RPMI8226 (cell line): ENCODE results near the gene USPL1.

Experiments used
- DNase-seq: peaks from one replicate; pipeline ENCODE4 v3.0.0-alpha.2; 2015

USPL1 gene

DNA sequence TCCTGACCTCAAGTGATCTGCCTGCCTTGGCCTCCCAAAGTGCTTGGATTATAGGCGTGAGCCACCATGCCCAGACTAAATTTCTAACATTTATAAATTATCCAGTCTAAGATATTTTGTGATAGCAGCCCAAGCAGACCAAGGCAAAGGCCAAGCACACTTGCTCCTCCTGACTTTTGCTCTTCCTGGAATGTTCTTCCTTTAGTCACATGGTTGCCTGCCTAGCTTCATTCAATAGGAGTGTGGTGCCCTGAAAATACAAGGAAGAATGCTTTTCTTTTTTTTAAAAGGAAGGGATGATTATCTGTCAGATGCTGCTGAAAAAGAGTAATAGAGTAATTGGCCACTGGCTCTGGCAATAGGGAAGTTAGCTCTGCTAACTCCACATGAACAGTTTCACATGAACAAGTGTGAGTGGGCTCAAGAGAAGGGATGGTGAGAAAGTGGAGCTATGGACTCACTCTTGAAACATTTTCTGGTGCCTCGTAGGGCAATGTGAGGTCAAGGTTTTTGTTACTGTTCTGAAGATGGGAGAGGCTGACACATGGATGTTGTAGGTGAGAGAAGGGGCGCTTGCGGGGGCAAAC is 47.1 kb downstream of the USPL1 start:
- no peak for DNase-seq

DNA sequence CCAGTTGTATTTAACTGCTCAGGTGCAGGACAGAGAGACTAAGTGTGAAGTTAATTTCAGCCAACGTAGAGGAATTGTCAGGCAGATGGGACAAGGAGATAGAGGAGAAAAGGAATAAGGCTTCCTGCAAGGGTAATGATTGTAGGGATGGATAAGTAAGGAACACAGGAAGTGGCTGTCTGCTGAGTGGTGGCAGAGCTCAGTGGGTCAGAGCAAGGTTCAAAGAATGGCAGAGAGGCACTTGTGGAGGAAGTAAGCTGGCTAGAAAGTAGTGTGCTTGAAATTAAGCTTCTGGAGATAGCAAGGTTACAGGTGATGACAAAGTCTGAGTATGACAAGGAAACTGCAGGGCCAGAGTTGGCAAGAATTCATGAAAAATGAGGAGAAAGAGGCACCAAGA is 47.9 kb downstream of the USPL1 start:
- no peak for DNase-seq

DNA sequence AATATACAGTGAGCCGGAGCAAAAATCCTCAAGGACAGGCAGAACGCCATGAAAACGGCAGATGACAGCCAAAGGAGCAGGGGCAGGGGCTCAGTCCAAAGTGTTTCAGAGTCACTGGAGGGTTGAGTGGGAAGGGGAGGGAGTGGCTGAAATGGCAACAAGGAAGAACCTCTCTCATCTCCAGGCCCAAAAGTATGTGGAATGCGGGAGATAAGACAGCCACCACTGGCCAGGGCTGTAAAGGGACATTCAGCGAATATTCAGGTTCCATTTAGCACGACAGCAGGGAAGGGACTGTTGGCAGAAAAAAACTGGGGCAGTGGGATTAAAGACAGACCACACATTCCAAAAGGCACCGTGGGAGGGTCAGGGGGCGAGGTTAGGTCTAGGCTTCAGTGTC is 48.4 kb downstream of the USPL1 start:
- DNase-seq: no peak

DNA sequence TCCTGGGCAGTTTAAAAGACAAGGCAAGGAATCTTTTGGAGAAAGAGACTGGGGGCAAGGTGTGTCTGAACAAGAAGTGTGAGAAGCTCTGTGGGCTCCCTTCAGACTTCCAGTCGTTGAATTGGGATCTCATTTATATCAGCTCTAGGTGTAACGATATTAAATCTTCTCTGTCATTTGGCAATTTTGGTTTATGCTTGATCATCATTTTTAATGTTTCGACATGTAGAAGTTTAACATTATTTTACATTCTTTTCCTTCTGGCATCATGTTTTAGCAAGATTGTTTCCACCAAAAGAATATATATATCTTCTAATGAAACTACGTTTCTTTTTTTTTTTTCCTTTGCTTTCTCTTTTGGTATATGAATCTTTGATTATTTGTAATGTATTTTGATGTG is 49.3 kb downstream of the USPL1 start:
- no peak for DNase-seq

DNA sequence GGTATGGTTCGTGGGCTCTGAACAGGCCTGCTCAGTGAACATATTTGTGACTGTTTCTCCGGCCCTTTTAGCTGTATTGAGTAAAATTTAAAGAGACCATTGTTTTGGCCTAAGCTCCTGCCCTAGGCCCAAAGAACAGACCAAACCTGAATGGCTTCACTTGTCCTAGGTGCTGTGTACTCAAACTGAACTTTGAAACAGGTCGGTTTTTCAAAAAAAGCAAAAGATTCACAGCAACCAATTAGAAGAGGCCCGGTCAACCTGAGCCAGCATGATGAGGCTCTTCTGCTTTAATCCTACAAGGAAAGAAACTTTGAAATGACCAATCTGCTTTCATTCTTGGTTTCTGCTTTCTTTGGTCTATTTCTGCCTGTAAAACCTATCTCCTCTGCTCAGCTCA is 50.6 kb downstream of the USPL1 start:
- no peak for DNase-seq

DNA sequence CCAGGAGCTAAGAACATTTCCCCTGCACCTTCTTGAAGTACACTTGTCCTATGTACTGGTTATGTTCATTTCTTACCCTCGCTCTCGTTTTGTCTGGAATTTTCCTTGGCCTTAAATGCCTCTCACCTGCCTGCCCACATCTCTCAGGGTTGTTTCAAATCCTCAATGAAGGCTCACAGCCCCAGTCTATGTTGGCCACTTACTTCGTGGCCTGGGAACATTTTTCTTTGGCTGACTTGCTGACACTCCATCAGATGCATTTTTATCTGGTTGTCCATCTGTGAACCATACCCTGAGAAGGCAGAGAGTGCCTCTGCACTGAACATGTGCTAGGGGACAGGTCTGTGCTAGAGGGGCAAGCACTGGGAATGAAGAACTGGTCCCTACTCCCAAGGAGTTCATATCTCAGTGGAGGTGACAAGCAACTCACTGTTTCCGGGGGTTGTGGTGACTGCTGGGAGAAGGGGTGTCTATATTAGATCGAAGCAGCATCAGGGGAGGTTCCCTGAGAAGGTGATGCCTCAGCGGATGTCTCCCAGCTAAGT is 53.6 kb downstream of the USPL1 start:
- DNase-seq: no peak

DNA sequence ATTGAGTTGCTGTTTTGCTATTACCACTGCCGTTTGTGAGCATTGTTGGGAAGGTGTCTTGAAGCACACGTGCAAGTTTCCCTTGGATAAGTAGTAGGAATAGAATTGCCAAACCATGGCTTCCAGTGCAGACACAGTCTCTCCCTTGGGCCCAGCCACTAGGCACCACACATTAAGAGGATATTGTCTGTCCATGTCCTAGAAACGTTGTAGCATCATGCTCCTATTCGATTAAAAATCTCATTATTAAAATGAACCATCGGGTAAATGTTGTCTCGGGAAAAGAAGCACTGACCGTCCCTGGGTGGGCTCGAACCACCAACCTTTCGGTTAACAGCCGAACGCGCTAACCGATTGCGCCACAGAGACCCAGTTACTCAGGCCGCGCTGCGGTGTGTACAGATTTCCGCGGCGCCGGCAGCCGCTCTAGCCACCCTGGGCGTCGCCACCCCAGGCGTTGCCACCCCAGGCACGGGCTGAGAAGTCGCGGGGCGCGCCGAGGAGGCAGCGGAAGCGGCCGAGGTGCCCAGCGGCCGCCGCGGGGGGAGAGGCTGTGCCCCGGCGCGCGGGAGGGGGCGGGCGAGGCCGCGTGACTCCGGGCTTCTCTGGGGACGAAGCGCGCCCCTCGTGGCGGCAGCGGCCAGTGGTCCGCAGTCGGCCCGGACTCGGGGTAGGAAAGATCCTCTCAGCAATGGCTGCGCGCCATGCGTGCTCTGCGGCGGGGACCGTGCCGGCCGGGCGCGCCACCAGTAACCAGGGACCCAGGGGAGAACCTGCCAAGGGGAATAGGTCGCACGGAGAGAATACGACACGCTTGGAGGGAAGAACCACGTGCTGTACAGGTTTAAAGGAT is 56.2 kb downstream of the USPL1 start:
- DNase-seq: peak; percentile 93

DNA sequence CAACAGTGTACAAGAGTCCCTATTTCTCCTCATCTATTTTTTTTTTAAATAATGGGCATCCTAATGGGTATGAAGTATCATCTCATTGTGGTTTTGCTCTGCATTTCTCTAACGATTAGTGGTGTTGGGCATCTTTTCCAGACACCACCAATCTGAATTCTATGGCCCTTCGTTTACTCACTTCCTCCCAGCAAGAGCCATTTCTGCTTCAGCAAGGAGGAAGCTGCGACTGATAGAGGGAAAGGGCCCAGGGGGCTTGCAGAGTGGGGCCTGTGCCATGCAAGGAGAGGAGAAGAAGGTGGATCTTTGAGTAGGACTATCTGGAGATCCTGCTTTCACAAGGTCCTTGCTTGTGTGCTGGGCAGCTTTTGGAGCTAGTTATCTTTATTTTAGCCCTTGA is 58.0 kb downstream of the USPL1 start:
- DNase-seq: no peak

DNA sequence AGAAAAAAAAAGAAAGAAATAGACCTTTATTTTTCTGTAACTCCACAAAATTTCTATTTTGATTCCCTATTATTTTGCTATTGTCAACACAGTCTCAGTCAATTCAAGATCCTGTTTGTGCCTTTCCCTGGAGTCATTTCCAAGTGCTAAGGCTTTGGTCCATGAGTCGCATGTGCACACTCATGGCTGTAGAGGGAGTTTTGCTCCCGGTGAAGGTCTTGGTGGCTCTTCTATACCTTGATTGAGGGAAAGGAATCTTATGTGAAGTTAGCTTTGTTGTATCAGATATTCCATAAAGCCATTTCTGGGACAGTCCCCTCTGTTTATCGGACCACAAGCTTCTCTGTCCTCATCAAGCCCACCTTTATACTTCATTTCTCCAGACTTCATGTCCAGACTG is 59.0 kb downstream of the USPL1 start:
- DNase-seq: no peak

DNA sequence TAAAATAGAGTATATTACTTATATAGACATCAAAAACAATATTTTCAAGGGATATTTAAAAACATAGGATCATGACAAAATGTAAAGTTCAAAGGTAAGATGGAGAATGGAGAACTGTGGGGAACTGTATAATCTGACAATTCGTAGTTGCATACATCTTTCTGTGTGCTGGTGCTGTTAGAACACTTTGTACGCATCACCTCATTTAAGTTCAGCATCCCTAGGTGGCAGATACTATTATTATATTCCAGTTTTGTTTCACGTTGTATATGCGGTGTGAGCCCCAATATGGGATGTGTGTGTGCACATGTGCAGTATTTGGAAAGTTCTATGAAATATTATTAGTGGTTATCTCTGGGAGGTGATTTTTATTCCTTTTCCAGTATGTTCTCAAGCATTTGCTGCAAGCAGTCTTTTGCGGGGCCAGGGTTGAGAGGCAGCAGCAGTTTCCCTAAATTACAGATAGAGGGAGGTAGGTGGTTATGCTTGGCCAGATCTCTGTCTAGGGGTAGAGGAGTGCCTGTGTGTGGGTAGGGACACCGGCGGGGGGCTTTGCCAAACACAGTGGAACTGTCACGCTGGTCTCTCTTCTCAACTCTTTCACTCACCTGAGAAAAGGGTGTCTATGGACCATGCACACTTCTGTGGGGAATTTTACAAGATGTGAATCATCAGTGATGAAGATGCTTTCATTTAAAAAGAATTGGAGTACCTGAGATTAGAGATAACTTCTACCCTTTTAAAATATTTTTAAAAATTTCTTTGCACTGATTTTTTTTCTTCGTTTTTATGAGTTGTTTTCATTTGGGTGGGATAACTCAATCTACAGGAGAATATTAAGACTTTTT is 62.0 kb downstream of the USPL1 start:
- DNase-seq: peak; percentile 35

DNA sequence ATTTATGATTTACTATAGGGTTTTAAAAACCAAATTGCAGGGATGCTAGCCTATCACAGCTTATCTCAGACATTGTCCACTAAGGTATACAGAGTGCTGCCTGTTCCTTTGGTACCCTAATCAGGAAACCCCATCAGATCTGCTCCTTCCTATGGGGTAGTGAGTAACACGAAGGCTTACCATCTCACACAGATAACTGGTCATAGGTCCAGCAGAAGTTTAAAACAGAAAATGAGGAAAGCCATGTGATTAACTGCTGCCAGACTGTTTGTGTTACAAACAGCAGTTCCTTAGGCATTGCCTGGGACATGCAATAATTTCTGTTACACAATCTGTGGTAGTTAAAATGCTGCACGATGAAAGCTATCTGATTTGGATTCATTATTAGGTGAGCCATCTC is 64.1 kb downstream of the USPL1 start:
- DNase-seq: no peak

DNA sequence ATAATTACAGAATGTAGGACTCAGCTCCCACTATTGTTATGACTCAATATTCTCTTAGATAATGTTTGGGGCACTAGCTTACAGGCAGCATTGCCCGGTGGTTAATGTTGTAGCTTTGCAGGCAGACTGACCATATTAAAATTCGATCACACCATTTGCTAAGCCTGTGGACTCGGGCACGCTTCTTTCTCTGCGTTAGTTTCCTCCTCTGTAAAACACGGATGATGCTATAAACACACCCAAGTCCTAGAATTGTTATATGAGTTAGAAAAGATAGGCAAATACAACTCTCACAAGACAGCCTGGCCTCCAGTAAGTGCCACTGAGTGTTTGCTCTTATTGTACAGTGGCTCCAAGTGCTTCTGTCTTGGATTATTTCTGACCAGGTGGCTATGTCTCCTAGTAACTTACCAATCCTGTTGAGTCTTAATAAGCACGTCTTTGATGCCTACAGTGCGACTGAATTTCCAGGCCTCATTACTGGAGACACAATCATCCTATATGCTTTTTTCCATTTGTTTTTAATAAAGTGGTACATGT is 67.7 kb downstream of the USPL1 start:
- no peak for DNase-seq

DNA sequence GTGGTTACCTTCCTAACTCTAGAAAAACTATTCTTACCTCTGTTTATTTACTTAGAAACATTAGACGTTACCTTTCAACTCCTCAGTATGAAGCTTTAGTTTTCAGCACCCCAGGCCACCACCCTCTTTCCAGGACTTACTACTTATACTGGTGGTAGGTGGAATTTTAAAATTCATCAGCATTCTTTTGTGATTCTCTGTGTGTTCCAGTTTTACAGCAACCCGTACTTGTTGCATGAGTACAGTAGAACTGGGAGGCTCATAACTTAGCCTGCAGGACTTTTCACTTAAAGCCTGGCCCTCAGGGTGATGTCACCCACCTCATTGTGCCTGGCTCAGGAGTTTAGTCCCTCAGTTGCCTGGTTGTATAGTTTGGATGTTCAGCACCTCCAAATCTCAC is 68.3 kb downstream of the USPL1 start:
- DNase-seq: no peak

DNA sequence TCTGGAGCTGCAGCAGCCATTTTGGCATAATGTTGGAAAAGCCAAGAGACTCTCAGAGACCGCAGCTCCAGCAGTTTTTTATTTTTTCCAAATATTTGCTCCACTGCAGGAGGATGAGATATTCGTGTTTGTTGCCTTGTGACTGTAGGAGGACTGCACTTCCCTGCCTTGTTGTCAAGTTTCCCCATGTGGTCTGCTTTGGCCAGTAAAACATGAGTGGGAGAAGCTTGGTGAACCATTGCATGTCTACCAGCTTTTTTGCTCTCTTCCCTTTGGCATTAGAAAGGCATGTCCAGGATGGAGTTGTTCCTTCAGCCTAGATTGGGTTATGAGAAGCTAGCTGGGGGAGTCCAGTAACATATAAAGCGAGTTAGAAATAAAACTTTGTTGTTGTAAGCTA is 69.9 kb downstream of the USPL1 start:
- no peak for DNase-seq

DNA sequence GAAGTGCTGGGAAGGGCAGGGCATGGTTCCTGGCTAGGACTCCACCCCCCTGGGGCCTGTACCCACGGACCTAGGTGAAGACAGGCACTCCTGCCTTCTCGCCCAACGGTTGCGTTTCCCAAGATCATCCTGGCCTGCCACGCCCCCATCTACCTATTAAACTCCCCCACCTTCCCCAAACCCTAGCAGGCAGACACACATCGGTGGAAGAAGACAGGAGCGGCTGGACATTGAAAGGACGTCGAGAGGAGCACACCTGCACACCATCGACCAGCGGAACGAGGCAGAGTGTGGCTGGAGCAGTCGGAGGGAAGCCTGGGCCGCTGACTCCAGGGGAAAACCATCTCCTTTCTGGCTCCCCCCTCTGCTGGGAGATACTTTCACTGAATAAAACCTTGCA is 72.0 kb downstream of the USPL1 start:
- no peak for DNase-seq

DNA sequence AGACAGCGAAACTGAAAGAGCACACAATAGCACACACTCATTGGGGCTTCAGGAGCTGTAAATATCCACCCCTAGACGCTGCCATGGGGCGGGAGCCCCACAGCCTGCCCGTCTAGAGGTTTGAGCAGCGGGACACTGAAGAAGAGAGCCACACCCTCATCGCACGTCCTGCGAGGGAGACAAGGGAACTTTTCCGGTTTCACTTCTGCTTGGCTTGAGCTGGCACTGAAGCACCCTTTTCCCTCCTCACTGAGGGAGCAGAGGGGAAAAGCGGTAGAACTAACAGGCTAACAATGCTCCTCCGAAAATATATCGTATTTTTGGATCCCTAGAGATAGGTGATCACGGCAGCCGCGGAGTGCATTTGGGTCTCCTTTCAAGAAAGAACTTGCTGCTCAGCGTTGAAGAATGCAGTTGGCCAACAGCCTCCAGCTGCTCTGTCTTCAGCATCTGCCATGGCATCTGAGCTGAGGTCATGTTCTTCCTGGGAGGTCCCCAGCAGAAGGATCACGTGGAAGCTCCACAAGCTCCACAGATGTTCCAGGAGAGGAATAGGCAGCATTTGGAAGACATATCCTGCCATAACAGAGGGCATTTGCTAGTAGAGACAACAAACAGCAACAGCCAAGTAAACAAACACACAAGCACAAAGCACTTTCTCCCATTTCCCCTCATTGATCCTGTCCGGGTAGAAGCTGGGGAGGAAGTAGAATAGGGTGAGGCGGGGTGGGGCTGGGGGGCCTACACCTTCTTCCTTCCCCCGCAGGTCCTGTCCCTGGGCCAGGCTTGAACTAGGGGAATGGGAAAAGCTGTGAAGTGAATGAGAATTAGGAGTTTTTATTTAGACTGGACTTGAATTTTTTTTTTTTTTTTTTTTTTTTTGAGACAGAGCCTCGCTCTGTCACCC is 72.8 kb downstream of the USPL1 start:
- peak; percentile 84 for DNase-seq

DNA sequence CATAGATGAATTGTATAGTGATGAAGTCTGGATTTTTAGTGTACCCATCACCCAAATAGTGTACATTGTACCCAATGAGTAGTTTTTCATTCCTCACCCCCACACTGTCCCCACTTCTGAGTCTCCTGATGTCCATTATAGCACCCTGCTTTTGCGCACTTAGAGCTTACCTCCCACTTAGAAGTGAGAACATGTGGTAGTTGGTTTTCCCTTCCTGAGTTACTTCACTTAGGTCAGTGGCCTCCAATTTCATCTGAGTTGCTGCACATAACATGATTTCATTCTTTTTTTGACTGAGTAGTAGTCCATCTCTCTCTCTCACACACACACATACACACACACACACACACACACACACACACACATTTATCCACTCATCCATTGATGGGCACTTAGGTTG is 74.4 kb downstream of the USPL1 start:
- no peak for DNase-seq

DNA sequence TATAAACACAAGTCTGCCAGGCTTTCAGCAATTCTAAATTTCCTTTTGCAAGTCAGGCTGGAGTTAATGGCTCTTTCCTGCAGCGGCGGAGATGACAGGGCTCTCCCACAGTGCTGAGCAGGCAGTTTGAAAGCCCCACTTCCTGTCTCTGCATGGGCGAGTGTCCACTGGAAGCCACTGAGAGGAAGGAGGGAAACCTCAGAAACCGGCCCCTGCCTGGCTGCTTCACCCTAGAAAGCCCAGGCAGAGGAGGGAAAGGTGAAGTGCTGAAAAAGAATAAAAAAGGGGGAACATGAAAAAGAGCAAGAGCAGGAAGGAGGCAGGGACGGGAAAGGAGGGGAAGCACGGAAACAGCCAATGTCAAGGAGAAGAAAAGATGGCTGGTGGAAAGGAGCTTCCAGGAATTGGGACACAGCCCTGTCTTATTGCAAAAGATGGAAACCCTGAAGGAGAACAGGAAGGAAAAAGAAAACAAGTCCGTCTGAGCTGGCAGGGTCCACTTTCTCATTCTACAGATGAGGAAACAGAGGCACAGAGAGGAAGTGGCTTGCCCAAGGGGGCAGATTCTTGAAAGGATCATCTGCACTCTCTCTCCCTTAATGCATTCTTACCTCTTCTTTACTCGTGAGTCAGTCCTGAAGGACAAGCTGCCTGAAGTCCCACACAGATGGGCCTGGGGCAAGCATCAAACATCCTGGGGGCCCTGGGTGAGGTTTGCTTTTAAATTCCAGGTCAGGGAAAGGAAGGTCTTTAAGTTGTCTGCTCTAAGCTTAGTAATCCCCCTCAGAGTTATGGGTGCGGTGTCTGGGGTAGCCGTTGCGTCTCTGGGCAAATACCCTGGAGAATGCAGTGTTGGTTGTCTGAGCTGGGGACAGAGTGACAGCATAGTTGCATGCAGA is 78.8 kb downstream of the USPL1 start:
- peak; percentile 77 for DNase-seq

DNA sequence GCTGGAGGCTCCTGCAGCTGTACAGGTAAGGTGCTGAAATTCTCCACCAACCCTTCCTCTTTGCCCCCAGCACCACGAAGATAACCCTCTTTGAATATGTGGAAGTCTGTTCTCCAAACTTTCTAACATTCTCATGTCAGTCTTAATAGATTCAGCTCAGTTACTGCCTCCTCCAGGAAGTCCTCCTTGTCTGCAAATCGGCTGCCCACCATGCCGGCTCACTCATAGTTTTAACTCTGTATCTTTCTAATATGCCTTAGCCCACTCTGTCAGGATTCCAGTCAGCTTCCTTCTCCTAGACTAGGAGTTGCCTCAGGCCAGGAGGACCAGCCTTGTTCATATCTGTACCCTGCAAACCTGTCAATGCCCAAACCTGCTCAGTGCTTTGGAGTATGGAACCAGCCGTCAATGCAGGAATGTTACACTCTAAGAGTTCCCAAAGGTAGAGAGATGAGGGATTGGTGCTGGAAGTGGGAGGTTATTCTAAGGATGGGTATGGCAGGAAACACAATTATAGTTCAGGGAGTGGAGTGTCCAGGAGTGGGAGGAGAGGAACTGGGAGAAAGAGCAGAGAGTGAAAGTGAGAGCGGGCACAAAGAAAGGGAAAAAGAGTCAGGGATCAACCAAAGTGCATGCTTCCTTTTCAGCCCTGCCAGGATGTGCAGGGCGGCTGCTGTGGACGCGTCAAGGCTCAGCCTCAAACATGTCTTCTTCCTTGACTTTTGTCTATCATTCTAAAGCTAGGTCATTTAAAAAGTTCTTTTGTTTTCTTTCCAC is 79.6 kb downstream of the USPL1 start:
- no peak for DNase-seq

DNA sequence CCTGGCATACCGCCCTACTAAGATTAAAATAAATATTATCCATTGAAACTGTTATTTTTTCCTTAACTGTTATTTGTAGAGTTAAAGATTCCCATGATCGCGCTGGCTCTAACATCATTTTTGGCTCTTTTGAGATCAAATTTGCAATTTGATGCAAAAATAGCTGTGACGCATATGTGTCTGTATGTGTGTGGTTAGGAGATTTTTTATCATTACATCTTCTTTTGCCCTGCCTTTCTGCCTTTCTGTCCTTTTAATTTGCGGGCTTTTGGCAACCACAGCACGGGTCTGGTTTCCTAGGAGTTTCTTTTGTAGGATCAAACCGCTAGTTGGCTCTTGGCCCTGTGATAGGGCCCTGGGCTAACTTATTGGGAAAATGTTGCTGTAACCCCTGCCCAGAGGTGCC is 80.3 kb downstream of the USPL1 start:
- DNase-seq: no peak
